D721Med (cell line): ENCODE data around the gene AGPAT1.

Experiments
- DNase-seq: peaks from one replicate; pipeline ENCODE4 v3.0.0; 2011; ENCODE audit warnings: low spot score; ENCODE audit not compliant: insufficient read length
- FAIRE-seq: peaks from 2 replicates; lab custom pipeline; 2011; peaks lifted over from hg19 to GRCh38; lab: Jason Lieb, UNC
- TF ChIP-seq, protein P1 (sequence below): IDR thresholded peaks from 2 replicates; pipeline ENCODE4 v1.5.1; 2012; ENCODE audit warnings: mild to moderate bottlenecking, control low read depth; ENCODE audit not compliant: insufficient read depth; ENCODE audit errors: missing control alignments

AGPAT1 gene

GRCh38 chr6:32132110-32132509 lies 43.8 kb downstream of the AGPAT1 start:
- TF ChIP-seq, protein P1, sequence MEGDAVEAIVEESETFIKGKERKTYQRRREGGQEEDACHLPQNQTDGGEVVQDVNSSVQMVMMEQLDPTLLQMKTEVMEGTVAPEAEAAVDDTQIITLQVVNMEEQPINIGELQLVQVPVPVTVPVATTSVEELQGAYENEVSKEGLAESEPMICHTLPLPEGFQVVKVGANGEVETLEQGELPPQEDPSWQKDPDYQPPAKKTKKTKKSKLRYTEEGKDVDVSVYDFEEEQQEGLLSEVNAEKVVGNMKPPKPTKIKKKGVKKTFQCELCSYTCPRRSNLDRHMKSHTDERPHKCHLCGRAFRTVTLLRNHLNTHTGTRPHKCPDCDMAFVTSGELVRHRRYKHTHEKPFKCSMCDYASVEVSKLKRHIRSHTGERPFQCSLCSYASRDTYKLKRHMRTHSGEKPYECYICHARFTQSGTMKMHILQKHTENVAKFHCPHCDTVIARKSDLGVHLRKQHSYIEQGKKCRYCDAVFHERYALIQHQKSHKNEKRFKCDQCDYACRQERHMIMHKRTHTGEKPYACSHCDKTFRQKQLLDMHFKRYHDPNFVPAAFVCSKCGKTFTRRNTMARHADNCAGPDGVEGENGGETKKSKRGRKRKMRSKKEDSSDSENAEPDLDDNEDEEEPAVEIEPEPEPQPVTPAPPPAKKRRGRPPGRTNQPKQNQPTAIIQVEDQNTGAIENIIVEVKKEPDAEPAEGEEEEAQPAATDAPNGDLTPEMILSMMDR, result no peak
- FAIRE-seq, result no peak
- DNase-seq, result no peak

- DNase-seq, result no peak
- TF ChIP-seq, protein P1, result no peak
- no peak for FAIRE-seq
Observed at GRCh38 chr6:32131439-32131948, 44.4 kb downstream of the AGPAT1 start.

GRCh38 chr6:32129297-32130088 lies 46.4 kb downstream of the AGPAT1 start:
- DNase-seq, result no peak
- TF ChIP-seq, protein P1, result no peak
- FAIRE-seq, result no peak

GRCh38 chr6:32128751-32129296 lies 47.1 kb downstream of the AGPAT1 start:
- DNase-seq, result no peak
- no peak for FAIRE-seq
- TF ChIP-seq, protein P1, result no peak

GRCh38 chr6:32127717-32128592 lies 47.9 kb downstream of the AGPAT1 start, which contains the start of gene ATF6B:
ATF6B (minus strand) TSS chr6:32128246; CDS start chr6:32128207, 39 bp downstream.
- TF ChIP-seq, protein P1, result no peak
- DNase-seq, result peak; percentile 74
- FAIRE-seq, result peak; percentile 55

GRCh38 chr6:32127409-32127716 lies 48.5 kb downstream of the AGPAT1 start:
- FAIRE-seq (no peak), DNase-seq (no peak)
- TF ChIP-seq, protein P1, result no peak
